Measurements from ENCODE around the gene HERC2.
"Not testable (repeated sequence)": the region's sequence is repeated elsewhere in the genome, so short reads cannot be mapped to it uniquely, and the experiment has no call there.

DNA sequence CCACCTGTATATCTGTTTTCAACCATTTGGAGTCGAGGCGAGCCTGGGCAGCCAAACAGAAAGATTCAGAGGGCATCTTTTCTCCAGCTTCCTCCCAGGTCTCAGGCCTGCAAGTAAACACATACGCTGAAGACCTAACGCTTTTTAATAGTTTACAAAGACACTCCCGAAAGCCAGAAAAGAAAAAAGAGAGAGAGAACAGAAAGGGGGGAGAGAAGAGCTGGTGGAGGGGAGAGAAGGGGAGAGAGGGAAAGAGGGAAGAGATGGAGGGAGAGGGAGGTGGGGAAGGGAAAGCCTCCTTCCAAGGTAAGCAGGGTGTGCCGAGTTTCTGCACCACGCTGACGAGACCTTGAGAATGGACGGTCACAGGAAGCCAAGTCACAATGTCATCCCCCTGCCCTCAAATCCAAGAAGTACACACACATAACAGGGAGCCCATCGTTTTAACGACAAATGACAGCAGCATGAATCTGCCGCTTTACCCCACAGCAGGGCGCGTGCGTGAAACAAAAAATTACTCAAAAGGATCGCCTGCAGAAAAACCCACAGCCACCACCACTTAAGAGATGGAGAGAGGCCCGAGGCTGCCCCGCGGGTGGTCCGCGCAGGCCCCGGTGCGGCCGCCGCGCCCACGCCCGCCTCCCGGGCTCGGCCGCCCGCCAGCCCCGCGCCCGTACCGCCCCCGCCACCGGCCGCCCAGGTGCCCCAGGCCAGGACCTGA is 461 bp downstream of the HERC2 start:
- TF ChIP-seq, protein P1, sequence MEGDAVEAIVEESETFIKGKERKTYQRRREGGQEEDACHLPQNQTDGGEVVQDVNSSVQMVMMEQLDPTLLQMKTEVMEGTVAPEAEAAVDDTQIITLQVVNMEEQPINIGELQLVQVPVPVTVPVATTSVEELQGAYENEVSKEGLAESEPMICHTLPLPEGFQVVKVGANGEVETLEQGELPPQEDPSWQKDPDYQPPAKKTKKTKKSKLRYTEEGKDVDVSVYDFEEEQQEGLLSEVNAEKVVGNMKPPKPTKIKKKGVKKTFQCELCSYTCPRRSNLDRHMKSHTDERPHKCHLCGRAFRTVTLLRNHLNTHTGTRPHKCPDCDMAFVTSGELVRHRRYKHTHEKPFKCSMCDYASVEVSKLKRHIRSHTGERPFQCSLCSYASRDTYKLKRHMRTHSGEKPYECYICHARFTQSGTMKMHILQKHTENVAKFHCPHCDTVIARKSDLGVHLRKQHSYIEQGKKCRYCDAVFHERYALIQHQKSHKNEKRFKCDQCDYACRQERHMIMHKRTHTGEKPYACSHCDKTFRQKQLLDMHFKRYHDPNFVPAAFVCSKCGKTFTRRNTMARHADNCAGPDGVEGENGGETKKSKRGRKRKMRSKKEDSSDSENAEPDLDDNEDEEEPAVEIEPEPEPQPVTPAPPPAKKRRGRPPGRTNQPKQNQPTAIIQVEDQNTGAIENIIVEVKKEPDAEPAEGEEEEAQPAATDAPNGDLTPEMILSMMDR (IDR thresholded peaks at IDR 0.05; ENCODE audit: control extremely low read depth in 1 of 3, insufficient read depth in 1 of 3, low read depth in 1 of 3, low read length in 3 of 3): not testable (repeated sequence)
- not testable (repeated sequence) for TF ChIP-seq EP300 (IDR thresholded peaks at IDR 0.05; ENCODE audit: borderline replicate concordance in 1 of 2, low read depth in 2 of 2, low read length in 2 of 2); CHD1 (IDR thresholded peaks at IDR 0.05; ENCODE audit: low read depth, low read length)
